Stimulated activated CD8-positive, alpha-beta memory T cell treated with anti-CD3 and anti-CD28 coated beads, Interleukin-7, amount 100 ng/mL, for 48 hours (primary cell): ENCODE measurements around the gene AIF1L.

ENCODE experiments used
- DNase-seq, 2 donors: peaks; one replicate each; pipeline ENCODE4 v3.0.0-alpha.2; 2020; ENCODE audit warnings: low read depth in 1 of 2; ENCODE audit errors: extremely low read depth in 1 of 2

The AIF1L gene

DNA sequence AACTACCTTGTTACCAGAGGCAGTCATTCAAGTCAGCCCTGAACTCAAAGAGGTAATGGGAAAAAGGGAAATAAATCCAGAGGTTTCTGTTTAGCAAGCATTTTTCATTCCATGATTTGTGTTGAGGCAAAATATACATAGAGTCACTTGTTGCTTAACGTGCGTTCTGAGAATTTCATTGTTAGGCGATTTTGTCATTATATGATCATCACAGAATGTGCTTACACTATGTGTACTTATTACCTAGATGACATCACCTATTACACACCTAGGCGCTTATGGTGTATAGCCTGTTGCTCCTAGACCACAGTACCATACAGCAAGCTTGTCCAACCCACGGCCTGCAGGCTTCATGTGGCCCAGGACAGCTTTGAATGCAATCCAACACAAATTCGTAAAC lies 65.3 kb downstream of the AIF1L start:
- no peak for DNase-seq

DNA sequence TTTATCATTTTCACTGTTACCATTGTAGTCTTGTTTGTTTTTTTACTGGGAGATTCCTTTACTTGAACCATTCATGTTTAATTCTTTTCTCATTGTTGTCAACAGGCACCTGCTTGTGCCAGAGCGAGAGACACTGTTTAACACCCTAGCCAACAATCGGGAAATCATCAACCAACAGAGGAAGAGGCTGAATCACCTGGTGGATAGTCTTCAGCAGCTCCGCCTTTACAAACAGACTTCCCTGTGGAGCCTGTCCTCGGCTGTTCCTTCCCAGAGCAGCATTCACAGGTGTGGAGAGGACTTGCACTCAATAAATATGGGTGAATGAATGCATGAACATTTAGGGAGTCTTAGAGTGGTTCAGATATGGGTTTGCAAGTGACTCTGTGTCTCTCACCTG lies 66.6 kb downstream of the AIF1L start:
- DNase-seq = no peak

DNA sequence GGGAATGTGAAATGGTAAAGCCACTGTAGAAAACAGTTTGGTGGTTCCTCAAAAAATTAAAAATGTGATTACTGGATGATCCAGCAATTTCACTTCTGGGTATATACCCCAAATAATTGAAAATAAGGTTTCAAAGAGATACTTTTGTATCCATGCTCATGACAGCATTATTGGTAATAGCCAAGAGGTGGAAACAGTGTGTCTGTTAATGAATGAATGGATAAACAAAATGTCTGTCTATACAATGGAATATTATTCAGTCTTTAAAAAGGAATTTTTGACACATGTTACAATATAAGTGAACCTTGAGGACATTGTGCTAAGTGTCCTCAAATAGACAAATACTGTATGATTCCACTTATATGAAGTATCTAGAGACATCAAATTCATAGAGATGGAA lies 69.2 kb downstream of the AIF1L start:
- no peak for DNase-seq

DNA sequence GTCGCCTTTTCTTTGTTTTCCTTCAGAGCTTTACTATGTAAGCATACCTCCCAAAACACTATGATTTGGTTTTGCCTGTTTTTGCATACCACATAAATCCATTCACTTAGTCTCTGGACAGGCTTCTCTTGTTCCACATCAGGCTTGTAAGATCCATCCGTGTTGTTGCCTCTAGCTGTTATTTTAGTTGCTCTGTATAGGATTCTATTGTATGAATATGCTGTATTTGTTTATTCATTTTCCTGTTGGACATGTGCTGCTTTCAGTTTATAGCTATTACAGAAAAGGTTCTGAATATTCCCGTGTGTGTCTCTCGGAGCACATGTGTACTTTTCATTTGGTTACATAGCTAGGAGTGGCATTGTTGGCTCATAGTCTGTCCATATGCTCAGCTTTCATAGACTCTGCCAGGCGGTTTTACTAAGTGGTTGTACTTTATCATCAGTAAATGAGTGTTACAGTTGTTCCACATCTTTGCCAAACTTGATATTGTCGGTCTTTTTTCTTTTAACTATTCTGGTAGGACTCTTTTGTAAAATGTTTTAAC lies 70.9 kb downstream of the AIF1L start:
- no peak for DNase-seq

DNA sequence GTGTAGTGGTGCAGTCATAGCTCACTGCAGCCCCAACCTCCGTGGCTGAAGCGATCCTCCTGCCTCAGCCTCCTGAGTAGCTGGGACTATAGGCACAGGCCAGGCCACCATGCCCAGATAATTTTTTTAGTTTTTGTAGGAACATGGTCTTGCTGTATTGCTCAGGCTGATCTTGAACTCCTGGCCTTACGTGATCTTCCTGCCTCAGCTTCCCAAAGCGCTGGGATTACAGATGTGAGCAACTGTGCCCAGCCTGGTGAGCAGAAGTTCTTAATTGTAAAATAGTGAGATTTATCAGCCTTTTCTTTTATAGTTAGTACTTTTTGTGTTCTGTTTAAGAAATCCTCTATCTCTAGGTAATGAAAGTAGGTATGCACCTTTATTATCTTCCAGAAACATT lies 71.6 kb downstream of the AIF1L start:
- DNase-seq = no peak

DNA sequence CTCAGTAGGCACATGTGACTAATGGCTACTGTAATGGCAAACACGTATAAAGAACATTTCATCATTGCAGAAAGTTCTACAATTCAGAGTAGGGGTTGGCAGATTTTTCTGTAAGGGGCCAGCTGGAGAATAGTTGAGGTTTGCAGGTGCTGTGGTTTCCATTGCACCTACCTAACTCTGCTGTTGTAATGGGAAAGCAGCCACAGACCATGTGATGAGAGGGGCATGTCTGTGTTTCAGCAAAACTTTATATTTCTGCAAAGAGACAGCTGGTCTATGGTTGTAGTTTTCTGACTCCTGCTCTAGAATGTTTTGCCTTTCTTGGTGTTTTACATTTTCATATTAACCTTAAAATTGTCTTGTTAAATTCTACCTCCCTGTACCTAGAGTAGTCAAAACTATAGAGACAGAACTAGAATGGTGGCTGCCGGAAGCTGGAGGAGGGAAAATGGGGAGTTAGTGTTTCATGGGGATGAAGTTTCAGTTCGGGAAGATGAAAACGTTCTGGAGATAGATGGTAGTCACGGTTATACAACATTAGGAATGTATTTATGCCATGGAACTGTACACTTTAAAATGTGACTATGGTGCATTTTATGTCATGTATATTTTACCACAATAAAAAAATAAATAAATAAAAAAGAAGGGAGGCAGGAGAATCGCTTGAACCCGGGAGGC lies 73.4 kb downstream of the AIF1L start:
- no peak for DNase-seq
